OCI-LY1 (cell line): ENCODE measurements around the gene TRIM43.
"Not testable (repeated sequence)": the region's sequence is repeated elsewhere in the genome, so short reads cannot be mapped to it uniquely, and the experiment has no call there.

Experiments used
- H2AFZ ChIP-seq: fragments of 200-600 bp; sonication (generic), shearing (Covaris generic); 2 replicates; pipeline ENCODE4 v1.6.0; 2014; ENCODE audit warnings: antibody characterized with exemption, mild to moderate bottlenecking, low read length
- H3F3A ChIP-seq: fragments of 200-600 bp; sonication (generic), shearing (Covaris generic); 2 replicates; pipeline ENCODE4 v1.6.0; 2014; ENCODE audit warnings: mild to moderate bottlenecking, antibody characterized with exemption, low read length, moderate library complexity; ENCODE audit not compliant: insufficient read depth
- H3K27ac ChIP-seq: fragments of 200-600 bp; sonication (generic); 2 replicates; pipeline ENCODE4 v1.5.1; 2014; ENCODE audit warnings: low read length, mixed run types, mild to moderate bottlenecking, low read depth; ENCODE audit not compliant: poor library complexity, severe bottlenecking
- H3K27me3 ChIP-seq: fragments of 200-600 bp; sonication (generic); 2 replicates; pipeline ENCODE4 v1.6.0; 2014; ENCODE audit warnings: antibody characterized with exemption, mild to moderate bottlenecking, low read length, moderate library complexity; ENCODE audit not compliant: insufficient read depth
- H3K36me3 ChIP-seq: fragments of 200-600 bp; sonication (generic); 2 replicates; pipeline ENCODE4 v1.6.1; 2014; ENCODE audit warnings: mild to moderate bottlenecking, antibody characterized with exemption, low read length, moderate library complexity, mixed read lengths; ENCODE audit not compliant: insufficient read depth
- H3K4me1 ChIP-seq: fragments of 200-600 bp; sonication (generic); 2 replicates; pipeline ENCODE4 v1.5.1; 2014; ENCODE audit warnings: mild to moderate bottlenecking, low read length, moderate library complexity; ENCODE audit not compliant: insufficient read depth, severe bottlenecking
- H3K4me2 ChIP-seq: fragments of 200-600 bp; sonication (generic), shearing (Covaris generic); 2 replicates; pipeline ENCODE4 v1.6.1; 2014; ENCODE audit warnings: low read length
- H3K4me3 ChIP-seq: fragments of 200-600 bp; sonication (generic); 2 replicates; pipeline ENCODE4 v1.5.1; 2014; ENCODE audit warnings: low read length, low read depth, mild to moderate bottlenecking, mixed read lengths; ENCODE audit not compliant: poor library complexity, severe bottlenecking
- H3K79me2 ChIP-seq: fragments of 200-600 bp; shearing (Covaris generic); 2 replicates; pipeline ENCODE4 v1.6.1; 2016; ENCODE audit warnings: mixed run types, low read length, mixed read lengths; ENCODE audit not compliant: insufficient read depth
- H3K9ac ChIP-seq: fragments of 200-600 bp; sonication (generic), shearing (Covaris generic); 2 replicates; pipeline ENCODE4 v1.6.1; 2014; ENCODE audit warnings: mild to moderate bottlenecking, low read length, mixed read lengths
- H3K9me2 ChIP-seq: fragments of 200-600 bp; sonication (generic), shearing (Covaris generic); 2 replicates; pipeline ENCODE4 v1.6.1; 2014; ENCODE audit warnings: low read depth, mild to moderate bottlenecking, low read length, mixed read lengths
- H3K9me3 ChIP-seq: fragments of 200-600 bp; shearing (Covaris generic); 2 replicates; pipeline ENCODE4 v1.6.1; 2014; ENCODE audit warnings: low read length, mixed read lengths
- H4K20me1 ChIP-seq: fragments of 200-600 bp; sonication (generic), shearing (Covaris generic); 2 replicates; pipeline ENCODE4 v1.6.0; 2016; ENCODE audit warnings: mild to moderate bottlenecking, low read length; ENCODE audit not compliant: insufficient read depth
- CTCF ChIP-seq: fragments of 200-600 bp; sonication (generic), shearing (Covaris generic); IDR thresholded peaks from 2 replicates; pipeline ENCODE4 v1.5.1; 2017; ENCODE audit warnings: mild to moderate bottlenecking, antibody characterized with exemption, low read length, moderate library complexity, mixed read lengths
- EZH2 ChIP-seq: fragments of 200-600 bp; sonication (generic), shearing (Covaris generic); IDR thresholded peaks from 2 replicates; pipeline ENCODE4 v1.8.0; 2017; ENCODE audit warnings: borderline replicate concordance, mixed run types, mild to moderate bottlenecking, antibody characterized with exemption, low read length, moderate library complexity, mixed read lengths

Gene TRIM43

DNA sequence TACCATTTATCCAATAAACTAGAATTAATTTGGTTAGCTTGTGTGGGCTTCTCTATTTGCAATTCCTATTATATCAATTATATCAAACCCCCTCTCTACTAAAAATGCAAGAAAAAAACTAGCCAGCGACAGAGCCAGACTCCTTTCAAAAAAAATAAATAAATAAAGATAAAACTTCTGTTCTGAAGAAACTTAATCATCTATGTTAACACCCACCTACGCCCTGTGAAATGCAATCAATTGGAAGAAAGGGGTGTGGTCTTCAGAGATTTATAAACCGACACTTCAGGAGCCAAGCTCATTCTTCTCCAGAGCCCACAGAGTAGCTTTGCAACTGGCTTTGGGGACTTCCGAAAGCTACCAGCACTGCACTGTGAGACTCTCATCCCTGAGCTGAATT, at the start of gene TRIM43:
TRIM43 (plus strand) TSS at position 301 of the 400 bp plus-strand sequence. CDS start 2,023 bp downstream, outside the sequence.
- not testable (repeated sequence) for H3K36me3 ChIP-seq, H3F3A ChIP-seq, H3K27me3 ChIP-seq, H2AFZ ChIP-seq, H3K4me3 ChIP-seq, H4K20me1 ChIP-seq, H3K9ac ChIP-seq, H3K9me3 ChIP-seq, H3K9me2 ChIP-seq, H3K4me2 ChIP-seq, H3K4me1 ChIP-seq, H3K27ac ChIP-seq, H3K79me2 ChIP-seq

GRCh38 chr2:95551055-95551568, 40.7 kb upstream of the TRIM43 start:
- TF ChIP-seq CTCF = no peak
- no peak for TF ChIP-seq EZH2
- no peak overlapping the region for H3K4me2 ChIP-seq
- no peak overlapping the region for H2AFZ ChIP-seq

DNA sequence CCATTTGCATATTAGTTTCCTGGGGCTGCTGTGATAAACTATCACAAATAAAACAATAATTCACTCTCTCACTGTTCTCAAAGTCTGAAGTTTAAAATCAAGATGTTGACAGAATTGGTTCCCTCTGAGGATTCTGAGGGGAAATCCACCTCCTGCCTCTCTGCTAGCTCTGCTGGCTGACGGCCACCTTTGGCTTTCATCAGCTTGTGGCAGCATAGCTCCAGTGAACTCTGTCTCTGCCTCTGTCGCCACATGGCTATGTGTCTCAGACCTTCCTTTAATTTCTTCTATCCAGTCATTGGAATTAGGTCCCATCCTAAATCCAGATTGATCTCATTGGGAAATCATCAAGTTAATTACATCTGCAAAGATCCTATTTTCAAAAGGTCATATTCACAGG, 38.9 kb upstream of the TRIM43 start:
- H2AFZ ChIP-seq = no peak overlapping the region
- no peaks in the 10 kb centered on the region for H3K79me2 ChIP-seq
- no peaks in the 10 kb centered on the region for H4K20me1 ChIP-seq
- H3K4me3 ChIP-seq = no peak overlapping the region
- H3K9me3 ChIP-seq = no peaks in the 10 kb centered on the region
- no peaks in the 10 kb centered on the region for H3K4me1 ChIP-seq
- no peaks in the 10 kb centered on the region for H3K9me2 ChIP-seq
- no peaks in the 10 kb centered on the region for H3K27me3 ChIP-seq
- H3K9ac ChIP-seq = no peak overlapping the region
- no peak overlapping the region for H3K4me2 ChIP-seq
- no peak for TF ChIP-seq CTCF
- no peak for TF ChIP-seq EZH2
- no peaks in the 10 kb centered on the region for H3K36me3 ChIP-seq
- H3K27ac ChIP-seq = no peak overlapping the region
- no peaks in the 10 kb centered on the region for H3F3A ChIP-seq

More at GRCh38 chr2:95551055-95551568, 40.7 kb upstream of the TRIM43 start:
- H3K4me1 ChIP-seq = no peaks in the 10 kb centered on the region
- no peak overlapping the region for H3K4me3 ChIP-seq
- H3K9me3 ChIP-seq = no peaks in the 10 kb centered on the region
- H3F3A ChIP-seq = no peaks in the 10 kb centered on the region
- no peaks in the 10 kb centered on the region for H4K20me1 ChIP-seq
- H3K9me2 ChIP-seq = no peaks in the 10 kb centered on the region
- H3K36me3 ChIP-seq = no peaks in the 10 kb centered on the region
- H3K79me2 ChIP-seq = no peaks in the 10 kb centered on the region
- H3K27me3 ChIP-seq = no peaks in the 10 kb centered on the region
- H3K9ac ChIP-seq = no peak overlapping the region
- H3K27ac ChIP-seq = no peak overlapping the region

- Histone ChIP-seq H3K79me2 (no peaks in the 10 kb centered on the region), H2AFZ (no peak overlapping the region), H3K27ac (no peak overlapping the region), H3K4me1 (no peaks in the 10 kb centered on the region), H3K9ac (no peak overlapping the region), H3K9me3 (no peaks in the 10 kb centered on the region), H3K36me3 (no peaks in the 10 kb centered on the region), H3F3A (no peaks in the 10 kb centered on the region), H3K4me3 (no peak overlapping the region), H4K20me1 (no peaks in the 10 kb centered on the region), H3K4me2 (no peak overlapping the region), H3K27me3 (no peaks in the 10 kb centered on the region), H3K9me2 (no peaks in the 10 kb centered on the region)
- TF ChIP-seq CTCF (no peak), EZH2 (no peak)
These were observed 22.6 kb upstream of the TRIM43 start for GRCh38 chr2:95569170-95569569.
